ENCODE results near the gene USP24. TPM values are rescaled to one million over a fixed set of nuclear protein-coding genes. Genes with fewer than 3 reads are reported as not detected.
"Not testable (repeated sequence)": the region's sequence is repeated elsewhere in the genome, so short reads cannot be mapped to it uniquely, and the experiment has no call there.

USP24 gene
- polyA plus RNA-seq, 1 of the 3 experiments (the other 2 are of a cell fraction), result 8.1 TPM

GRCh38 chr1:55200667-55201066 lies 14.5 kb downstream of the USP24 start:
- no peaks in the 10 kb centered on the region for H3K9me2 ChIP-seq
- no peaks in the 10 kb centered on the region for H3K9me3 ChIP-seq
- ChIA-PET CTCF (interaction anchor here (0.9 to 1.3 kb wide), 2 partner anchors 26 to 60 kb away, joined by 3 to 4 read pairs; no protein-coding TSS in a partner anchor), POLR2A (no interaction called here)
- no peak for DNase-seq
- WGBS (ENCODE audit: low lambda C conversion rate), result 97% methylated on average over 2 of the region's 2 CpGs
- no peak overlapping the region for H3K9ac ChIP-seq
- H3K4me2 ChIP-seq, result no peak overlapping the region
- H3F3A ChIP-seq (replicated peaks; ENCODE audit: insufficient read depth), result no peaks in the 10 kb centered on the region
- peaks cover 95% of the 10 kb centered on the region for H3K79me2 ChIP-seq (ENCODE audit: insufficient read depth)
- no peak overlapping the region for H2AFZ ChIP-seq (ENCODE audit: low read depth)
- peaks cover 3 to 4% of the 10 kb centered on the region in 2 experiments for H3K36me3 ChIP-seq (replicated peaks in 1 of 2; ENCODE audit: control insufficient read depth in 1 of 2, insufficient read depth in 2 of 2, low read length in 1 of 2)
- H3K4me1 ChIP-seq (ENCODE audit: control insufficient read depth in 1 of 2, insufficient read depth in 2 of 2, low read depth in 1 of 2, low read length in 1 of 2), result peaks cover 5 to 9% of the 10 kb centered on the region in 2 experiments; a peak in 3 of 4 replicates
- no peak overlapping the region for H3K4me3 ChIP-seq (ENCODE audit: low read depth in 2 of 2, low read length in 1 of 2)
- no peaks in the 10 kb centered on the region for H3K27me3 ChIP-seq (ENCODE audit: insufficient read depth)
- TF ChIP-seq RAD21 (IDR thresholded peaks at IDR 0.05; ENCODE audit: low read length) (no peak), MXI1 (IDR thresholded peaks at IDR 0.05; ENCODE audit: low read depth, low read length) (no peak), TEAD4 (IDR thresholded peaks at IDR 0.05; ENCODE audit: borderline replicate concordance, insufficient read depth) (no peak), MAX (IDR thresholded peaks at IDR 0.05; ENCODE audit: low read depth) (no peak), NFIC (IDR thresholded peaks at IDR 0.05; ENCODE audit: borderline replicate concordance) (no peak), MEF2A (IDR thresholded peaks at IDR 0.05; ENCODE audit: borderline replicate concordance, low read depth) (no peak), YY1 (IDR thresholded peaks at IDR 0.05; ENCODE audit: low read depth) (no peak), TCF12 (IDR thresholded peaks at IDR 0.05) (no peak), ELF1 (IDR thresholded peaks at IDR 0.05) (no peak), NRF1 (IDR thresholded peaks at IDR 0.05; ENCODE audit: low read depth, low read length) (no peak), EZH2phosphoT487 (IDR thresholded peaks at IDR 0.05; ENCODE audit: borderline replicate concordance, low read depth) (no peak), IRF3 (IDR thresholded peaks at IDR 0.05; ENCODE audit: low read depth, low read length) (no peak), ZBTB33 (IDR thresholded peaks at IDR 0.05; ENCODE audit: borderline replicate concordance, low read depth) (no peak), GABPA (IDR thresholded peaks at IDR 0.05; ENCODE audit: low read depth) (no peak), FOXJ3 (CRISPR knock-in tag; IDR thresholded peaks at IDR 0.05) (no peak)
- peaks cover 29% of the 10 kb centered on the region for H4K20me1 ChIP-seq (ENCODE audit: insufficient read depth)
- H3K27ac ChIP-seq (ENCODE audit: low read depth in 2 of 2, low read length in 1 of 2), result no peak overlapping the region

GRCh38 chr1:55199735-55200134 lies 15.4 kb downstream of the USP24 start:
- WGBS (ENCODE audit: low lambda C conversion rate), result 97% methylated on average over 9 of the region's 9 CpGs
- H3F3A ChIP-seq (replicated peaks; ENCODE audit: insufficient read depth); H3K27me3 ChIP-seq (ENCODE audit: insufficient read depth); H3K9me3 ChIP-seq; H3K4me2 ChIP-seq; POLR2A ChIA-PET; H3K4me3 ChIP-seq (ENCODE audit: low read depth in 2 of 2, low read length in 1 of 2); H3K36me3 ChIP-seq (replicated peaks in 1 of 2; ENCODE audit: control insufficient read depth in 1 of 2, insufficient read depth in 2 of 2, low read length in 1 of 2); H3K4me1 ChIP-seq (ENCODE audit: control insufficient read depth in 1 of 2, insufficient read depth in 2 of 2, low read depth in 1 of 2, low read length in 1 of 2); H3K27ac ChIP-seq (ENCODE audit: low read depth in 2 of 2, low read length in 1 of 2); DNase-seq; H2AFZ ChIP-seq (ENCODE audit: low read depth); H3K9me2 ChIP-seq; H3K9ac ChIP-seq: not testable (repeated sequence)
- H4K20me1 ChIP-seq (ENCODE audit: insufficient read depth), result peaks cover 23% of the 10 kb centered on the region
- CTCF ChIA-PET, result interaction anchor here (0.9 to 1.3 kb wide), 2 partner anchors 26 to 59 kb away, joined by 3 to 4 read pairs; no protein-coding TSS in a partner anchor
- peaks cover 95% of the 10 kb centered on the region for H3K79me2 ChIP-seq (ENCODE audit: insufficient read depth)
